ENCODE measurements around the gene SCAMP5. TPM values are rescaled to one million over a fixed set of nuclear protein-coding genes. Genes with fewer than 3 reads are reported as not detected.

SCAMP5 gene
- total and polyA plus RNA-seq, 2 of the 4 experiments (the other 2 are of a cell fraction): 0.36 to 1.6 TPM

- H2AK5ac ChIP-seq (ENCODE audit: low read depth, low read length): no peak overlapping the region
- no peaks in the 10 kb centered on the region for H3K36me3 ChIP-seq (ENCODE audit: control insufficient read depth, insufficient read depth, low read length)
- H4K20me1 ChIP-seq (ENCODE audit: insufficient read depth, low read length): peaks cover 2% of the 10 kb centered on the region
- no peak overlapping the region for H2AK9ac ChIP-seq (replicated peaks; ENCODE audit: low read depth, low read length, poor library complexity)
- H3K9me1 ChIP-seq (ENCODE audit: insufficient read depth, low read length): peaks cover 11% of the 10 kb centered on the region
- no TSS peak for BruUV-seq (replicated peaks)
- H3K4ac ChIP-seq (ENCODE audit: low read depth, low read length): no peak overlapping the region
- no peak overlapping the region for H2BK20ac ChIP-seq (ENCODE audit: low read depth, low read length)
- H3K23ac ChIP-seq (ENCODE audit: low read depth, low read length): no peak overlapping the region
- no peak for DNase-seq
- H3K14ac ChIP-seq (replicated peaks; ENCODE audit: low read depth, low read length): no peak overlapping the region
- no peak overlapping the region for H3K18ac ChIP-seq (ENCODE audit: low read depth, low read length)
- H3K27me3 ChIP-seq (ENCODE audit: control insufficient read depth, insufficient read depth, low read length): no peaks in the 10 kb centered on the region
- no peak overlapping the region for H3K56ac ChIP-seq (ENCODE audit: extremely low read depth, insufficient read depth, low read length)
- no peak overlapping the region for H3K9ac ChIP-seq (ENCODE audit: low read depth, low read length)
- no peak overlapping the region for H4K8ac ChIP-seq (ENCODE audit: low read depth in 2 of 2, low read length in 2 of 2)
- ATAC-seq (ENCODE audit: low read depth): no peak
- H2BK120ac ChIP-seq (ENCODE audit: low read depth, low read length): no peak overlapping the region
- no peak overlapping the region for H3K4me2 ChIP-seq (ENCODE audit: low read depth, low read length)
- ChIA-PET CTCF (interaction anchor here (2.0 kb wide), 1 partner anchor 163 kb away, joined by 5 read pairs; the partner anchor contains the start of gene C15orf39), POLR2A (ENCODE audit: unreplicated experiment) (interaction anchor here (0.5 kb wide), 1 partner anchor 127 kb away, joined by 5 read pairs; no protein-coding TSS in a partner anchor)
- peaks cover 7 to 13% of the 10 kb centered on the region in 2 experiments; a peak in 3 of 4 replicates for H3K79me1 ChIP-seq (ENCODE audit: low read depth in 1 of 2, low read length in 2 of 2)
- H4K5ac ChIP-seq (ENCODE audit: low read depth, low read length): no peak overlapping the region
- no peak overlapping the region for H3K4me3 ChIP-seq (ENCODE audit: insufficient read depth, low read depth, low read length)
- H4K91ac ChIP-seq (ENCODE audit: insufficient read depth, low read depth, low read length): no peak overlapping the region
- dilution Hi-C loops (cut with HindIII; ENCODE audit: low sequenced_read_pairs, unreplicated experiment) (no loop called here), in situ Hi-C loops (cut with MboI; ENCODE audit: low sequenced_read_pairs) (no loop called here), intact Hi-C loops (cut with micrococcal nuclease) (no loop called here)
- H3K27ac ChIP-seq (ENCODE audit: insufficient read depth, low read length): no peak overlapping the region
- H2BK15ac ChIP-seq (ENCODE audit: low read depth, low read length): no peak overlapping the region
- 92% methylated on average over 2 of the region's 3 CpGs; no CpG with 5 or more reads in 1 of the 2 experiments for WGBS, 2 experiments (ENCODE audit: extremely low coverage in 2 of 2, insufficient read length in 1 of 2)
- no peaks in the 10 kb centered on the region for H3K9me3 ChIP-seq (ENCODE audit: control insufficient read depth, insufficient read depth, low read length)
- peaks cover 7% of the 10 kb centered on the region for H3K4me1 ChIP-seq (ENCODE audit: control insufficient read depth, insufficient read depth, low read length)
- no peak overlapping the region for H2BK5ac ChIP-seq (ENCODE audit: low read depth, low read length, poor library complexity, severe bottlenecking)
- no peak overlapping the region for H2AFZ ChIP-seq (replicated peaks; ENCODE audit: low read length, poor library complexity)
- TF ChIP-seq POLR2A (IDR thresholded peaks at IDR 0.05; ENCODE audit: low read depth, low read length) (no peak), FOS (IDR thresholded peaks at IDR 0.05; ENCODE audit: low read depth, low read length) (no peak), MAZ (IDR thresholded peaks at IDR 0.05; ENCODE audit: borderline replicate concordance, low read depth, low read length) (no peak), ELK1 (IDR thresholded peaks at IDR 0.05; ENCODE audit: borderline replicate concordance, low read depth, low read length) (no peak), RCOR1 (IDR thresholded peaks at IDR 0.05; ENCODE audit: insufficient replicate concordance, low read length) (no peak), MXI1 (IDR thresholded peaks at IDR 0.05; ENCODE audit: borderline replicate concordance, low read depth, low read length) (no peak), CEBPB (IDR thresholded peaks at IDR 0.05; ENCODE audit: low read depth, low read length) (no peak), MAFK (IDR thresholded peaks at IDR 0.05; ENCODE audit: low read depth, low read length) (no peak), SMC3 (IDR thresholded peaks at IDR 0.05; ENCODE audit: low read depth, low read length) (no peak), RFX5 (IDR thresholded peaks at IDR 0.05; ENCODE audit: low read depth, low read length) (no peak), BHLHE40 (IDR thresholded peaks at IDR 0.05; ENCODE audit: low read depth, low read length) (no peak)
Observed at GRCh38 chr15:75038231-75038630, 42.9 kb downstream of the SCAMP5 start.
